BLaER1 treated with 17β-estradiol and CSF1 and Interleukin-3, amounts not matched to agents 10 nM and 100 nM (cell line): ENCODE measurements around the gene KCNQ1OT1.

Source experiments
- H3K27ac ChIP-seq, 11 experiments: shearing (Covaris generic); formaldehyde crosslinking; 2 replicates each; pipeline ENCODE4 v1.8.1; 2022
- H3K27me3 ChIP-seq, 11 experiments: shearing (Covaris generic); formaldehyde crosslinking; 2 replicates each; pipeline ENCODE4 v1.8.1; 2022
- H3K36me3 ChIP-seq, 11 experiments: shearing (Covaris generic); formaldehyde crosslinking; 2 replicates each; pipeline ENCODE4 v1.8.1; 2022
- H3K4me1 ChIP-seq, 10 experiments: shearing (Covaris generic); formaldehyde crosslinking; 2 replicates each; pipeline ENCODE4 v1.8.1; 2022
- H3K4me2 ChIP-seq, 11 experiments: shearing (Covaris generic); formaldehyde crosslinking; 2 replicates each; pipeline ENCODE4 v1.8.1; 2022
- H3K4me3 ChIP-seq, 10 experiments: shearing (Covaris generic); formaldehyde crosslinking; 2 replicates each; pipeline ENCODE4 v1.8.1; 2022
- H3K9ac ChIP-seq, 11 experiments: shearing (Covaris generic); formaldehyde crosslinking; 2 replicates each; pipeline ENCODE4 v1.8.1; 2022
- H3K9me3 ChIP-seq, 11 experiments: shearing (Covaris generic); formaldehyde crosslinking; replicated peaks in 1 of 11; 2 replicates each; pipeline ENCODE4 v1.8.1; 2022
- H4K20me1 ChIP-seq, 11 experiments: shearing (Covaris generic); formaldehyde crosslinking; 2 replicates each; pipeline ENCODE4 v1.8.1; 2022
- Cebpa-rat ChIP-seq, 11 experiments: shearing (Covaris generic); IDR thresholded peaks; 2 replicates each; pipeline ENCODE4 v1.8.1; 2022

KCNQ1OT1 gene

DNA sequence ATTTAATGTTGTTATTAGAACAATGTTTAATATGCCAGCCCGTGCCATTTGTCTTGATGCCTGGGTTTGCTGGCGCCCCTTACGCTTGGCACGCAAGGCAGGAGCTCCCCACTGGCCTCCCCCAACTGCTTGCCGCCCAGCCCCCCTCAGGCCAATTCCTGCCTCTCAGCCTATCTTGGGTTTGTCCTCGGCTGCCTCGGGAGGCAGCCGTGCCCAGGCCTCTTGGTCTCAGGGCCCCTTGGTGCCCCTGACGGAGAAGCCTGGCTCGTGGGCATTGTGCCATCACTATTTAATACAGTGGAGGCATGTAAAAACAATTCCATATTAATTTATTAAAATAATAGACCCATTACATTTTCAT, 119.8 kb downstream of the KCNQ1OT1 start:
- no peak overlapping the region for H3K4me2 ChIP-seq
- peaks cover 0 to 50% (median 0%) of the 10 kb centered on the region in 11 experiments; a peak in 4 of 22 replicates for H4K20me1 ChIP-seq
- peaks cover 26 to 68% (median 55%) of the 10 kb centered on the region in 10 experiments for H3K4me1 ChIP-seq
- no peak for TF ChIP-seq Cebpa-rat (IDR thresholded peaks at IDR 0.05)
- peaks cover 0 to 6% (median 0%) of the 10 kb centered on the region in 11 experiments; a peak in 2 of 22 replicates for H3K36me3 ChIP-seq
- no peak overlapping the region for H3K27ac ChIP-seq
- H3K4me3 ChIP-seq = no peak overlapping the region
- H3K27me3 ChIP-seq = no peaks in the 10 kb centered on the region
- no peaks in the 10 kb centered on the region for H3K9me3 ChIP-seq
- H3K9ac ChIP-seq = no peak overlapping the region

DNA sequence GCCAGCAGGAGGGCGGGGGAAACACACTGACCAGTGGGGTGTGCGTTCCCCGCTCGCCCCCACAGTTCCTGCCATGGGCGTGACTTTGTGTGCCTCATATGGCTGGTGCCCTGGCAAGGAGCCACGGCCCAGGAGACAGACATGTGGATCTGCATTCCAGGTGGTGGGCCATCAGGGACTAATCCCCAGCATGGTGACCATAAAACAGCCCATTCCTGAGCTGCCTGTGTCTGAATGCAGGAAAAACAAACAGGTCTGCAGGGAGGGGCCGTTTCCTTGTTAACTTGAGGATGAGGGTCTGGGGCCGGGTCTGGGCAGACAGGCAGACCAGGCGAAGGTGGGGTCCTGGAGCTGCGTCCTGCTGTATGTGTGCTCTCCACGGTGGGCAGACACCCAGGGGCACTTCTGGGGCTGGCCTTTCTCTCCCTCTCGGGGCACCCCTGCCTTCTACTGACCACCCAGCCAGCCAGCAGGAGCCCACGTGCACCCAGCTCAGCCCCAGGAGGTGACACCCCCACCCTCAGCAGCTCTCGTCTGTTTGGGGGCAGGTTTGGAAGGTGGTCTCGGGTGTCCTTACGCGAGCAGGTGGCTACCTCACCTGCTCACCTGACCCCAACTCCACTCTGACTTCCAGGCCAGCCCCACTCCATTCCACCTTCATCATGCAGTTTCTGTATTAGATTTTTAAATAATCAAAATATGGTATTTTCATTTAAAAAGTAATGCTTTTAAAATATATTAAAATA, 120.3 kb downstream of the KCNQ1OT1 start:
- H4K20me1 ChIP-seq = peaks cover 0 to 45% (median 0%) of the 10 kb centered on the region in 11 experiments; a peak in 3 of 22 replicates
- TF ChIP-seq Cebpa-rat (IDR thresholded peaks at IDR 0.05) = no peak
- peaks cover 0 to 6% (median 0%) of the 10 kb centered on the region in 11 experiments; a peak in 2 of 22 replicates for H3K36me3 ChIP-seq
- H3K4me1 ChIP-seq = peaks cover 31 to 74% (median 60%) of the 10 kb centered on the region in 10 experiments
- no peak overlapping the region for H3K4me3 ChIP-seq
- H3K27ac ChIP-seq = no peak overlapping the region
- H3K9ac ChIP-seq = no peak overlapping the region
- no peaks in the 10 kb centered on the region for H3K9me3 ChIP-seq
- H3K27me3 ChIP-seq = no peaks in the 10 kb centered on the region
- H3K4me2 ChIP-seq = peak overlapping the region in 2 of 11 experiments; percentile 23 to 47; a peak in 4 of 22 replicates

DNA sequence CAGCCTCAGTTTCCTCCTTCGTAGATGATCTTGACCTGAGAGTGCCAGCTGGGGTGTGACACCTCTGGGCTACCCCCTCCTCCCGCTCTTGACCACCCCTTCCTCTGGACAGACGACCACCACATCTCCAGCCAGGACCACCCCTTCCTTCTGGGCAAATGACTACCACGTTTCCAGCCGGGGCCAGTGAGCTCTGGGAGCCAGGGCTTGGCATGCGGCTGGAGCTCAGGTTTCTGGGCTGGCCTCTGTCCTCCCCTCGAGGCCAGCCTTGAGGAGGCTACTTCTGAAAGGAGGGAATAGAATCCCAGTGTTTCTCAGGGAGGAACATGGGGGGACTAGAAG, 120.9 kb downstream of the KCNQ1OT1 start:
- H3K4me2 ChIP-seq = peak overlapping the region in 2 of 11 experiments; percentile 23 to 47; a peak in 4 of 22 replicates
- H3K36me3 ChIP-seq = peaks cover 0 to 6% (median 0%) of the 10 kb centered on the region in 11 experiments; a peak in 2 of 22 replicates
- H3K9me3 ChIP-seq = no peaks in the 10 kb centered on the region
- H3K27me3 ChIP-seq = no peaks in the 10 kb centered on the region
- no peak overlapping the region for H3K27ac ChIP-seq
- peaks cover 37 to 79% (median 66%) of the 10 kb centered on the region in 10 experiments for H3K4me1 ChIP-seq
- H4K20me1 ChIP-seq = peaks cover 0 to 45% (median 0%) of the 10 kb centered on the region in 11 experiments; a peak in 3 of 22 replicates
- no peak for TF ChIP-seq Cebpa-rat (IDR thresholded peaks at IDR 0.05)
- H3K9ac ChIP-seq = no peak overlapping the region
- no peak overlapping the region for H3K4me3 ChIP-seq

GRCh38 chr11:2577991-2578928, 121.5 kb downstream of the KCNQ1OT1 start:
- no peaks in the 10 kb centered on the region for H3K9me3 ChIP-seq
- peaks cover 41 to 79% (median 66%) of the 10 kb centered on the region in 10 experiments for H3K4me1 ChIP-seq
- peak overlapping the region in 1 of 11 experiments; percentile 28; a peak in 1 of 22 replicates for H3K27ac ChIP-seq
- no peaks in the 10 kb centered on the region for H3K27me3 ChIP-seq
- no peak overlapping the region for H3K4me3 ChIP-seq
- peaks cover 0 to 41% (median 0%) of the 10 kb centered on the region in 11 experiments; a peak in 3 of 22 replicates for H4K20me1 ChIP-seq
- peak overlapping the region in 7 of 11 experiments; percentile 23 to 50 (median 43); a peak in 9 of 22 replicates for H3K4me2 ChIP-seq
- peaks cover 0 to 8% (median 0%) of the 10 kb centered on the region in 11 experiments; a peak in 2 of 22 replicates for H3K36me3 ChIP-seq
- TF ChIP-seq Cebpa-rat (IDR thresholded peaks at IDR 0.05) = no peak
- H3K9ac ChIP-seq = peak overlapping the region in 3 of 11 experiments; percentile 6 to 44 (median 15); a peak in 2 of 22 replicates

- Histone ChIP-seq H3K9me3 (no peaks in the 10 kb centered on the region), H3K27me3 (no peaks in the 10 kb centered on the region), H3K36me3 (peaks cover 0 to 17% (median 0%) of the 10 kb centered on the region in 11 experiments; a peak in 3 of 22 replicates), H3K4me2 (peak overlapping the region in 9 of 11 experiments; percentile 4 to 50 (median 30); a peak in 11 of 22 replicates), H3K4me1 (peaks cover 31 to 75% (median 59%) of the 10 kb centered on the region in 10 experiments), H3K27ac (peak overlapping the region in 1 of 11 experiments; percentile 28; a peak in 2 of 22 replicates), H3K4me3 (no peak overlapping the region), H3K9ac (peak overlapping the region in 4 of 11 experiments; percentile 6 to 44 (median 21); a peak in 4 of 22 replicates), H4K20me1 (peaks cover 0 to 34% (median 0%) of the 10 kb centered on the region in 11 experiments; a peak in 2 of 22 replicates)
- no peak for TF ChIP-seq Cebpa-rat (IDR thresholded peaks at IDR 0.05)
Observed at GRCh38 chr11:2577031-2577990, 122.5 kb downstream of the KCNQ1OT1 start.

DNA sequence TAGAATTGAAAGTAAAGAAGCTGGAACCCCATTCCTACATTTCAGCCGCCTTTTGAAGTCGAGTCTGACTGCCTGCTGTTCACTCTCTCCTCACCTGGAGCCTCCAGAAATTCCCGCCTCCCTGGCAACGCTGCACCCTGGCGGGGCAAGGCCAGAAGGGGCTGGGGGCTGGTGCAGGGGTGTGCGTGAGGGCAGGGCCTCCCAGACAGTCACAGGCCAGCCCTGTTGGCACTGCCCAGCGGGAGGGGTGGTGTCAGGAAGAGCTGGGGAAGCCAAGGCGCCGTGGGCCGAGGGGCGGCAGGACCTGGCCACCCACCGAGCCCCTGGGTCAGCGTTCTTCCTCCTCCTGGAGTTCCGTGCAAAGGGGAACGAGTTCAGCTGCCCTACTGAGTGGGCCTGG, 123.2 kb downstream of the KCNQ1OT1 start:
- Histone ChIP-seq H3K27ac (no peak overlapping the region), H3K9me3 (no peaks in the 10 kb centered on the region), H3K36me3 (peaks cover 0 to 19% (median 0%) of the 10 kb centered on the region in 11 experiments; a peak in 3 of 22 replicates), H4K20me1 (peaks cover 0 to 27% (median 0%) of the 10 kb centered on the region in 11 experiments; a peak in 2 of 22 replicates), H3K9ac (no peak overlapping the region), H3K4me2 (peak overlapping the region in 1 of 11 experiments; percentile 50; a peak in 1 of 22 replicates), H3K4me3 (no peak overlapping the region), H3K27me3 (no peaks in the 10 kb centered on the region), H3K4me1 (peaks cover 30 to 68% (median 51%) of the 10 kb centered on the region in 10 experiments)
- no peak for TF ChIP-seq Cebpa-rat (IDR thresholded peaks at IDR 0.05)

- Histone ChIP-seq H4K20me1 (peaks cover 0 to 22% (median 0%) of the 10 kb centered on the region in 11 experiments; a peak in 2 of 22 replicates), H3K4me1 (peaks cover 30 to 65% (median 47%) of the 10 kb centered on the region in 10 experiments), H3K4me2 (no peak overlapping the region), H3K36me3 (peaks cover 0 to 19% (median 0%) of the 10 kb centered on the region in 11 experiments; a peak in 3 of 22 replicates), H3K9me3 (peaks cover 0 to 2% (median 0%) of the 10 kb centered on the region in 11 experiments; a peak in 3 of 22 replicates), H3K9ac (no peak overlapping the region), H3K27me3 (no peaks in the 10 kb centered on the region), H3K4me3 (no peak overlapping the region), H3K27ac (no peak overlapping the region)
- no peak for TF ChIP-seq Cebpa-rat (IDR thresholded peaks at IDR 0.05)
Observed at GRCh38 chr11:2576111-2576510, 123.7 kb downstream of the KCNQ1OT1 start.
